Inflammatory macrophage treated with lipopolysaccharide for 1 hour (primary cell): ENCODE data around the gene PCDHA10.
"Not testable (repeated sequence)": the region's sequence is repeated elsewhere in the genome, so short reads cannot be mapped to it uniquely, and the experiment has no call there.

Source experiments
- DNase-seq, 2 donors: peaks; one replicate each; pipeline ENCODE4 v3.0.0-alpha.2; 2020 to 2022

Gene PCDHA10, protein sequence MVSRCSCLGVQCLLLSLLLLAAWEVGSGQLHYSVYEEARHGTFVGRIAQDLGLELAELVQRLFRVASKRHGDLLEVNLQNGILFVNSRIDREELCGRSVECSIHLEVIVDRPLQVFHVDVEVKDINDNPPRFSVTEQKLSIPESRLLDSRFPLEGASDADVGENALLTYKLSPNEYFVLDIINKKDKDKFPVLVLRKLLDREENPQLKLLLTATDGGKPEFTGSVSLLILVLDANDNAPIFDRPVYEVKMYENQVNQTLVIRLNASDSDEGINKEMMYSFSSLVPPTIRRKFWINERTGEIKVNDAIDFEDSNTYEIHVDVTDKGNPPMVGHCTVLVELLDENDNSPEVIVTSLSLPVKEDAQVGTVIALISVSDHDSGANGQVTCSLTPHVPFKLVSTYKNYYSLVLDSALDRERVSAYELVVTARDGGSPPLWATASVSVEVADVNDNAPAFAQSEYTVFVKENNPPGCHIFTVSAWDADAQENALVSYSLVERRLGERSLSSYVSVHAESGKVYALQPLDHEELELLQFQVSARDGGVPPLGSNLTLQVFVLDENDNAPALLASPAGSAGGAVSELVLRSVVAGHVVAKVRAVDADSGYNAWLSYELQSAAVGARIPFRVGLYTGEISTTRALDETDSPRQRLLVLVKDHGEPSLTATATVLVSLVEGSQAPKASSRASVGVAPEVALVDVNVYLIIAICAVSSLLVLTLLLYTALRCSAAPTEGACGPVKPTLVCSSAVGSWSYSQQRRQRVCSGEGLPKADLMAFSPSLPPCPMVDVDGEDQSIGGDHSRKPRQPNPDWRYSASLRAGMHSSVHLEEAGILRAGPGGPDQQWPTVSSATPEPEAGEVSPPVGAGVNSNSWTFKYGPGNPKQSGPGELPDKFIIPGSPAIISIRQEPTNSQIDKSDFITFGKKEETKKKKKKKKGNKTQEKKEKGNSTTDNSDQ

DNA sequence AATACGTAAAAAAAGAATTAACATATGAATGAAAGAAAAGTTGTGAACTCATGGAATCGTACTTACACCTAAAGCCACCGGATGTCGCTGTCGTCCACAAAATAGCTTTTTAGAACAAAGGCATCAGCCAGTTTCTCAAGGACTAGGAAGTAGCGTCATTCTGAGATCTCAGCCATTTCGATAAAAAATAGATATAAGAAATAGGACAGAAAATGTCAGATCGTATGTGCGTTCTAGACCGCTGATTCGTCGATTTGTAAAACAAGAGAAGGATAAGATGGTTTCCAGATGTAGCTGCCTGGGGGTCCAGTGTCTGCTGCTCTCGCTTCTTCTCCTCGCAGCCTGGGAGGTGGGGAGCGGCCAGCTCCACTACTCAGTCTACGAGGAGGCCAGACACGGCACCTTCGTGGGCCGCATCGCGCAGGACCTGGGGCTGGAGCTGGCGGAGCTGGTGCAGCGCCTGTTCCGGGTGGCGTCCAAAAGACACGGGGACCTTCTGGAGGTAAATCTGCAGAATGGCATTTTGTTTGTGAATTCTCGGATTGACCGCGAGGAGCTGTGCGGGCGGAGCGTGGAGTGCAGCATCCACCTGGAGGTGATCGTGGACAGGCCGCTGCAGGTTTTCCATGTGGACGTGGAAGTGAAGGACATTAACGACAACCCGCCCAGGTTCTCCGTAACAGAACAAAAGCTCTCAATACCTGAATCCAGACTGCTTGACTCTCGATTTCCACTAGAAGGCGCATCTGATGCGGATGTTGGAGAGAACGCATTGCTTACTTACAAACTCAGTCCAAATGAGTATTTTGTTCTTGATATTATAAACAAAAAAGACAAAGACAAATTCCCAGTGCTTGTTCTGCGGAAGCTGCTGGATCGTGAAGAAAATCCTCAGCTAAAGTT, at the start of gene PCDHA10:
Gene PCDHA10 (plus strand): TSS at position 126 of the 903 bp plus-strand sequence. CDS start 152 bp downstream, at position 278.
- DNase-seq = no peak

DNA sequence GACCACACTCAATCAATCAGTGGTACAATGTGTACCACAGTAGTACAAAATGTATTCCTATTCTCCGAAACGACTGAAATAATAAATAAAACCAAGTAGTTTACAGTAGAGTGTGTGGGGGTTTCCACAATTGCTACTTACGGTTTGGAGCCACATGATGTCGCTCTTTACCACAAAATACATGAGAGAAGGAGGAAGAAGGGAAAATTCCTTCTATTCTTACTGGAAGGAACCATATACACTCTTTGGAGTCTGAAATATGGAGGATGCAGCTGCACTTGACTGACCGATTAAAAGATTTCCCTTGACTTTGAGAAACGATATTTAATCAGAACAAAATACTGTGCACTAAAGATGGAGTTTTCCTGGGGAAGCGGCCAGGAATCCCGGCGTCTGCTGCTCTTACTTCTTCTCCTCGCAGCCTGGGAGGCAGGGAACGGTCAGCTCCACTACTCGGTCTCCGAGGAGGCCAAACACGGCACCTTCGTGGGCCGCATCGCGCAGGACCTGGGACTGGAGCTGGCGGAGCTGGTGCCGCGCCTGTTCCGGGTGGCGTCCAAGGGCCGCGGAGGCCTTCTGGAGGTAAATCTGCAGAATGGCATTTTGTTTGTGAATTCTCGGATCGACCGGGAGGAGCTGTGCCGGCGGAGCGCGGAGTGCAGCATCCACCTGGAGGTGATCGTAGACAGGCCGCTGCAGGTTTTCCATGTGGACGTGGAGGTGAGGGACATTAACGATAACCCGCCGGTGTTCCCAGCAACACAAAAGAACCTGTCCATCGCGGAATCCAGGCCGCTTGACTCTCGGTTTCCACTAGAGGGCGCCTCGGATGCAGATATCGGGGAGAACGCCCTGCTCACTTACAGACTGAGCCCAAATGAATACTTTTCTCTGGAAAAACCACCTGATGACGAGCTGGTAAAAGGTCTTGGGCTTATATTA, 48.6 kb upstream of the PCDHA10 start, which contains the start of gene PCDHA4:
Gene PCDHA4 (plus strand): TSS at position 235 of the 942 bp plus-strand sequence.
- DNase-seq = peak in 1 of 2 donors; percentile 13

DNA sequence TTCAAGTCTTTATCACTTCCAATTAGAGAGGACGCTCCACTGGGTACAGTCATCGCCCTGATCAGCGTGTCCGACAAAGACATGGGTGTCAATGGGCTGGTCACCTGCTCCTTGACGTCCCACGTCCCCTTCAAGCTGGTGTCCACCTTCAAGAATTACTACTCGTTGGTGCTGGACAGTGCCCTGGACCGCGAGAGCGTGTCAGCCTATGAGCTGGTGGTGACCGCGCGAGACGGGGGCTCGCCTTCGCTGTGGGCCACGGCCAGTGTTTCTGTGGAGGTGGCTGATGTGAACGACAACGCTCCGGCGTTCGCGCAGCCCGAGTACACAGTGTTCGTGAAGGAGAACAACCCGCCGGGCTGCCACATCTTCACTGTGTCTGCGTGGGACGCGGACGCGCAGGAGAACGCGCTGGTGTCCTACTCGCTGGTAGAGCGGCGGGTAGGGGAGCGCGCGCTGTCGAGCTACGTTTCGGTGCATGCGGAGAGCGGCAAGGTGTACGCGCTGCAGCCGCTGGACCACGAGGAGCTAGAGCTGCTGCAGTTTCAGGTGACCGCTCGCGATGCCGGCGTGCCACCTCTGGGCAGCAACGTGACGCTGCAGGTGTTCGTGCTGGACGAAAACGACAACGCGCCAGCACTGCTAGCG, 47.3 kb upstream of the PCDHA10 start:
- DNase-seq = not testable (repeated sequence)

DNA sequence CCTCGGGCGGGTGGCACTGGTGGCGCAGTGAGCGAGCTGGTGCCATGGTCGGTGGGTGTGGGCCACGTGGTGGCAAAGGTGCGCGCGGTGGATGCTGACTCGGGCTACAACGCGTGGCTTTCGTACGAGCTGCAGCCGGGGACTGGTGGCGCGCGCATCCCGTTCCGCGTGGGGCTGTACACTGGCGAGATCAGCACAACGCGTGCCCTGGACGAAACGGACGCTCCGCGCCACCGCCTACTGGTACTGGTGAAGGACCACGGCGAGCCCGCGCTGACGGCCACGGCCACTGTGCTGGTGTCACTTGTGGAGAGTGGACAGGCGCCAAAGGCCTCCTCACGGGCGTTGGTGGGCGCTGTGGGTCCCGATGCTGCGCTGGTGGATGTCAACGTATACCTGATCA, 46.8 kb upstream of the PCDHA10 start:
- DNase-seq = no peak

DNA sequence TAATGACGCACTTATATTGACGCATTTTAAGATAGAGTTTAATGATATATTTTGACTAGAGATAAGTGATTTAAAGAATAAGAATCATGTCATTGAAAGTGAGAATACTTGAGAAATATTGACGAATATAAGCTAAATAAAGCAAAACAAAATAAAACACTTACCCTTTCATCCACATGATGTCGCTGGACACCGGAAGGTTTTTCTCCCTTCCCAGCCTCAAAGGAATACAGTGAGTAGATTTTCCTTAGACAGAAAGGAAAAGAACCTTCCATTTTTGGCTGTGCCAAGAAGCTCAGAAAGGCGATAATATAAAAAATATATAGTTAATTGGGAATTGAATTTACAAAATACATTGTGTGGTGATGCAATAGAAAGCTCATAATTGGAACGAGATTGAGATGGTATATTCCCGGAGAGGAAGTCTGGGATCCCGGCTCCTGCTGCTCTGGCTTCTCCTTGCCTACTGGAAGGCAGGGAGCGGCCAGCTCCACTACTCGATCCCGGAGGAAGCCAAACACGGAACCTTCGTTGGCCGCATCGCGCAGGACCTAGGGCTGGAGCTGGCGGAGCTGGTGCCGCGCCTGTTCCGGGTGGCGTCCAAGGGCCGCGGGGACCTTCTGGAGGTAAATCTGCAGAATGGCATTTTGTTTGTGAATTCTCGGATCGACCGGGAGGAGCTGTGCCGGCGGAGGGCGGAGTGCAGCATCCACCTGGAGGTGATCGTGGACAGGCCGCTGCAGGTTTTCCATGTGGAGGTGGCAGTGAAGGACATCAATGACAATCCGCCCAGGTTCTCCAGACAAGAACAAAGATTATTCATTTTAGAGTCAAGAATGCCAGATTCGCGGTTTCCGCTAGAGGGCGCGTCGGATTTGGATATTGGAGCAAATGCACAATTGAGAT, 34.1 kb upstream of the PCDHA10 start, which contains the start of gene PCDHA5:
Gene PCDHA5 (plus strand): TSS at position 239 of the 906 bp plus-strand sequence.
- peak in 1 of 2 donors; percentile 27 for DNase-seq

DNA sequence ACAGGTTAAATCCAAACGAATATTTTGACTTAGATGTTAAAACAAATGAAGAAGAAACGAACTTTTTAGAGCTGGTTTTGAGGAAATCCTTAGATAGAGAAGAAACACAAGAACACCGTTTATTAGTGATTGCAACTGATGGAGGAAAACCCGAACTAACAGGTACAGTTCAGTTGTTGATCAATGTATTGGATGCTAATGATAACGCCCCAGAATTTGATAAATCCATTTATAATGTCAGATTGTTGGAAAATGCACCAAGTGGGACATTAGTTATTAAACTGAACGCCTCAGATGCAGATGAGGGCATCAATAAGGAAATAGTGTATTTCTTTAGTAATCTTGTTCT, 33.4 kb upstream of the PCDHA10 start:
- DNase-seq = no peak

DNA sequence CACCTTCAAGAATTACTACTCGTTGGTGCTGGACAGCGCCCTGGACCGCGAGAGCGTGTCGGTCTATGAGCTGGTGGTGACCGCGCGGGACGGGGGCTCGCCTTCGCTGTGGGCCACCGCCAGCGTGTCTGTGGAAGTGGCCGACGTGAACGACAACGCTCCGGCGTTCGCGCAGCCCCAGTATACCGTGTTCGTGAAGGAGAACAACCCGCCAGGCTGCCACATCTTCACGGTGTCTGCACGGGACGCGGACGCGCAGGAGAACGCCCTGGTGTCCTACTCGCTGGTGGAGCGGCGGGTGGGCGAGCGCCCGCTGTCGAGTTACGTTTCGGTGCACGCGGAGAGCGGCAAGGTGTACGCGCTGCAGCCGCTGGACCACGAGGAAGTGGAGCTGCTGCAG, 32.7 kb upstream of the PCDHA10 start:
- DNase-seq = not testable (repeated sequence)

DNA sequence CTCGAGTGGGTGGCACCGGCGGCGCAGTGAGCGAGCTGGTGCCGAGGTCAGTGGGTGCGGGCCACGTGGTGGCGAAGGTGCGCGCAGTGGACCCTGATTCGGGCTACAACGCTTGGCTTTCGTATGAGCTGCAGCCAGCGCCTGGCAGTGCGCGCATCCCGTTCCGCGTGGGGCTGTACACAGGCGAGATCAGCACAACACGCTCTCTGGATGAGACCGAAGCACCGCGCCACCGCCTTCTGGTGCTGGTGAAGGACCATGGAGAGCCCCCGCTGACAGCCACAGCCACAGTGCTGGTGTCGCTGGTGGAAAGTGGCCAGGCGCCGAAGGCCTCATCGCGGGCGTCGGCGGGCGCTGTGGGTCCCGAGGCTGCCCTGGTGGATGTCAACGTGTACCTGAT, 32.2 kb upstream of the PCDHA10 start:
- no peak for DNase-seq

DNA sequence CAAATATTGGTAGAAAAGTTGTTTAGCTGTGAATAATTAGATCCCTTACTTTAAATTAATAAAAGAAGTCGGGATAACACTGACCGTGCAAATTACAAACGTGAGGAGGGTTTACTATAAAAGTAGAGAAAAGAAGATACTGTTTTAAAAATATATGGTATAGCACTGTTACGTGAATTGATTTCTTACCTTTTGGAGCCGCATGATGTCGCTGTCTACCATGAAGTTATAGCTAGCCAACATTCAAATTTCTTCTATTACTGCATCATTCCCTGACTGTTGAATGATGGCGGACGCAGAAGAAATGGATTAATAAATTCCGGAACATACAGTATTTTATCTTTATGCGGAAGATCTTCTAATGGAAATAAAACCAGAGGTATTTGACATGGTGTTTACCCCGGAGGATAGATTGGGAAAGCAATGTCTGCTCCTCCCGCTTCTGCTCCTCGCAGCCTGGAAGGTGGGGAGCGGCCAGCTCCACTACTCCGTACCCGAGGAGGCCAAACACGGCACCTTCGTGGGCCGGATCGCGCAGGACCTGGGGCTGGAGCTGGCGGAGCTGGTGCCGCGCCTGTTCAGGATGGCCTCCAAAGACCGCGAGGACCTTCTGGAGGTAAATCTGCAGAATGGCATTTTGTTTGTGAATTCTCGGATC, 27.9 kb upstream of the PCDHA10 start, which contains the start of gene PCDHA6:
Gene PCDHA6 (plus strand): TSS at position 257 of the 658 bp plus-strand sequence. CDS start 132 bp downstream, at position 389.
- DNase-seq = no peak

DNA sequence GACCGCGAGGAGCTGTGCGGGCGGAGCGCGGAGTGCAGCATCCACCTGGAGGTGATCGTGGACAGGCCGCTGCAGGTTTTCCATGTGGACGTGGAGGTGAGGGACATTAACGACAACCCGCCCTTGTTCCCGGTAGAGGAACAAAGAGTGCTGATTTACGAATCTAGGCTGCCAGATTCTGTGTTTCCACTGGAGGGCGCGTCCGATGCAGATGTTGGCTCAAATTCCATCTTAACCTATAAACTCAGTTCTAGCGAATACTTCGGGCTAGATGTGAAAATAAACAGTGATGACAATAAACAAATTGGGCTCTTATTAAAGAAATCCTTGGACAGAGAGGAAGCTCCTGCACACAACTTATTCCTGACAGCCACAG, 27.3 kb upstream of the PCDHA10 start:
- DNase-seq = no peak

DNA sequence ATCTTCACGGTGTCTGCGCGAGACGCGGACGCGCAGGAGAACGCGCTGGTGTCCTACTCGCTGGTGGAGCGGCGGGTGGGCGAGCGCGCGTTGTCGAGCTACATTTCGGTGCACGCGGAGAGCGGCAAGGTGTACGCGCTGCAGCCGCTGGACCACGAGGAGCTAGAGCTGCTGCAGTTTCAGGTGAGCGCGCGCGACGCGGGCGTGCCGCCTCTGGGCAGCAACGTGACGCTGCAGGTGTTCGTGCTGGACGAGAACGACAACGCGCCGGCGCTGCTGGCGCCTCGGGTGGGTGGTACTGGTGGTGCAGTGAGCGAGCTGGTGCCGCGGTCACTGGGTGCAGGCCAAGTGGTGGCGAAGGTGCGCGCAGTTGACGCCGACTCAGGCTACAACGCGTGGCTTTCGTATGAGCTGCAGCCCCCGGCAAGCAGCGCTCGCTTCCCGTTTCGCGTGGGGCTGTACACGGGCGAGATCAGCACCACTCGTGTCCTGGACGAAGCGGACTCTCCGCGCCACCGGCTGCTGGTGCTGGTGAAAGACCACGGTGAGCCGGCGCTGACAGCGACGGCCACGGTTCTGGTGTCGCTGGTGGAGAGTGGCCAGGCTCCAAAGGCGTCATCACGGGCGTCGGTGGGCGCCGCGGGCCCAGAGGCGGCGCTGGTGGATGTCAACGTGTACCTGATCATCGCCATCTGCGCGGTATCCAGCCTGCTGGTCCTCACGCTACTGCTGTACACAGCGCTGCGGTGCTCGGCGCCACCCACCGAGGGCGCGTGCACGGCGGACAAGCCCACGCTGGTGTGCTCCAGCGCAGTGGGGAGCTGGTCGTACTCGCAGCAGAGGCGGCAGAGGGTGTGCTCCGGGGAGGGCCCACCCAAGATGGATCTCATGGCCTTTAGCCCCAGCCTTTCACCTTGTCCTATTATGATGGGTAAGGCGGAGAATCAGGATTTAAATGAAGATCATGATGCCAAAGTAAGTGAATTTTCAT, 25.9 kb upstream of the PCDHA10 start:
- DNase-seq = not testable (repeated sequence)

DNA sequence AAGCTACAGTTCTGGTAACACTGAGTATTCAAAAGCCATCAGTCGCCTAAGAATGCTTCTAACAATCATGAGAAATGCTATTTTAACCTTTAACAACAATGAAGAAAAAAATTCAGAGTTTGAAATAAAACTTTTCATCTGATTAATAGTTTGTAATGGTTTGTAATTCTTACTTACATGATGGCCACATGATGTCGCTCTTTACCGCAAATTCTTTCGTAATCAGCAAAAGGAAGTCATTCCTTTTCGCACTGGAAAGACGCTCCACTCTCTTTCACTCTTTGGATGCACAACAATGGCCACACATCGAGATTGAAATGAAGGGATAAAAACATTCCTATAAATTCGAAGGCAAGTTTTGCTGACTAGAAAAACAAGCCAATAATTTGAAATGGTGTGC, 21.7 kb upstream of the PCDHA10 start, which contains the start of gene PCDHA7:
Gene PCDHA7 (plus strand): TSS at position 277 of the 400 bp plus-strand sequence. CDS start 115 bp downstream, at position 392.
- no peak for DNase-seq

DNA sequence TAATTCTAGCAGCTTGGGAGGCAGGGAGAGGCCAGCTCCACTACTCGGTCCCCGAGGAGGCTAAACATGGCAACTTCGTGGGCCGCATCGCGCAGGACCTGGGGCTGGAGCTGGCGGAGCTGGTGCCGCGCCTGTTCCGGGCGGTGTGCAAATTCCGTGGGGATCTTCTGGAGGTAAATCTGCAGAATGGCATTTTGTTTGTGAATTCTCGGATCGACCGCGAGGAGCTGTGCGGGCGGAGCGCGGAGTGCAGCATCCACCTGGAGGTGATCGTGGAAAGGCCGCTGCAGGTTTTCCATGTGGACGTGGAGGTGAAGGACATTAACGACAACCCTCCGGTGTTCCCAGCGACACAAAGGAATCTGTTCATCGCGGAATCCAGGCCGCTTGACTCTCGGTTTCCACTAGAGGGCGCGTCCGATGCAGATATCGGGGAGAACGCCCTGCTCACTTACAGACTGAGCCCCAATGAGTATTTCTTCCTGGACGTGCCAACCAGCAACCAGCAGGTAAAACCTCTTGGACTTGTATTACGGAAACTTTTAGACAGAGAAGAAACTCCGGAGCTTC, 21.2 kb upstream of the PCDHA10 start:
- DNase-seq = not testable (repeated sequence)

DNA sequence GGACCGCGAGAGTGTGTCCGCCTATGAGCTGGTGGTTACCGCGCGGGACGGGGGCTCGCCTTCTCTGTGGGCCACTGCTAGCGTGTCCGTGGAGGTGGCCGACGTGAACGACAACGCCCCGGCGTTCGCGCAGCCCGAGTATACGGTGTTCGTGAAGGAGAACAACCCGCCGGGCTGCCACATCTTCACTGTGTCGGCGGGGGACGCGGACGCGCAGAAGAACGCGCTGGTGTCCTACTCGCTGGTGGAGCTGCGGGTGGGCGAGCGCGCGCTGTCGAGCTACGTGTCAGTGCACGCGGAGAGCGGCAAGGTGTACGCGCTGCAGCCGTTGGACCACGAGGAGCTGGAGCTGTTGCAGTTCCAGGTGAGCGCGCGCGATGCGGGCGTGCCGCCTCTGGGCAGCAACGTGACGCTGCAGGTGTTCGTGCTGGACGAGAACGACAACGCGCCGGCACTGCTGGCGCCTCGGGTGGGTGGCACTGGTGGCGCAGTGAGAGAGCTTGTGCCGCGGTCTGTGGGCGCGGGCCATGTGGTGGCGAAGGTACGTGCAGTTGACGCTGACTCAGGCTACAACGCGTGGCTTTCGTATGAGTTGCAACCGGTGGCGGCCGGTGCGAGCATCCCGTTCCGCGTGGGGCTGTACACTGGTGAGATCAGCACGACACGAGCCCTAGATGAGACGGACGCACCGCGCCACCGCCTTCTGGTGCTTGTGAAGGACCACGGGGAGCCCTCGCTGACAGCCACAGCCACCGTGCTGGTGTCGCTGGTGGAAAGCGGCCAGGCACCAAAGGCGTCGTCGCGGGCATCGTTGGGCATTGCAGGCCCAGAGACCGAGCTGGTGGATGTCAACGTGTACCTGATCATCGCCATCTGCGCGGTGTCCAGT, 19.8 kb upstream of the PCDHA10 start:
- DNase-seq = no peak

DNA sequence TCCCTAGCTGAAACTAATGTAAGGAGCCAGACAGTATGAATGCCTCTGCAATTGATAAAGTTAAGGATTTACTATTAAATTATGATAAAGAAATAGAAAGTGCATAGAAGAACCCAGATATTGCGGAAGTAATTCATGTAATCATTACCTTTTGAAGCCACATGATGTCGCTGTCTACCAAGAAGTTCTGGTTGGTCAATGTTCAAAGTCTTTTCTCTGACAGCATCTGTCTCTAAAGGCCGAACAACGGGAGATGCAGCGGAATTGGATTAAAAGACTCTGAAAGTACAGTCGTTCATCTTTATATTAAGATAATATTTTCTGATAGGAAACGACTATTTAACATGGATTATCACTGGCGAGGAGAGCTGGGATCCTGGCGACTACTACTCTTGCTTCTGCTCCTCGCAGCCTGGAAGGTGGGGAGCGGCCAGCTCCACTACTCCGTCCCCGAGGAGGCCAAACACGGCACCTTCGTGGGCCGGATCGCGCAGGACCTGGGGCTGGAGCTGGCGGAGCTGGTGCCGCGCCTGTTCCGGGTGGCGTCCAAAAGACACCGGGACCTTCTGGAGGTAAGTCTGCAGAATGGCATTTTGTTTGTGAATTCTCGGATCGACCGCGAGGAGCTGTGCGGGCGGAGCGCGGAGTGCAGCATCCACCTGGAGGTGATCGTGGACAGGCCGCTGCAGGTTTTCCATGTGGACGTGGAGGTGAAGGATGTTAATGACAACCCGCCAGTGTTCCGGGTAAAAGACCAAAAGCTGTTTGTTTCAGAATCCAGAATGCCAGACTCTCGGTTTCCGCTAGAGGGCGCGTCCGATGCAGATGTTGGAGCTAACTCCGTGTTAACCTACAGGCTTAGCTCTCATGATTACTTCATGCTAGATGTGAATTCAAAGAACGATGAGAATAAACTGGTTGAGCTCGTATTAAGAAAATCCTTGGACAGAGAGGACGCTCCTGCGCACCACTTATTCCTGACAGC, 14.4 kb upstream of the PCDHA10 start, which contains the start of gene PCDHA8:
Gene PCDHA8 (plus strand): TSS at position 210 of the 985 bp plus-strand sequence. CDS start 135 bp downstream, at position 345.
- no peak for DNase-seq
